SU-DHL-6 (cell line): ENCODE measurements around the gene ITIH3.

Experiments used
- H2AFZ ChIP-seq: fragments of 200-600 bp; sonication (generic); 2 replicates; pipeline ENCODE4 v1.6.1; 2014; ENCODE audit warnings: low read depth, mild to moderate bottlenecking, moderate library complexity, mixed read lengths, antibody characterized with exemption, low read length; ENCODE audit not compliant: severe bottlenecking
- H3F3A ChIP-seq: fragments of 200-600 bp; shearing (Covaris generic); 2 replicates; pipeline ENCODE4 v1.6.0; 2016; ENCODE audit warnings: antibody characterized with exemption, mild to moderate bottlenecking; ENCODE audit not compliant: insufficient read depth
- H3K27ac ChIP-seq: fragments of 200-600 bp; sonication (generic); 2 replicates; pipeline ENCODE4 v1.5.1; 2016; ENCODE audit warnings: low read depth, mild to moderate bottlenecking, low read length, moderate library complexity, mixed read lengths
- H3K27me3 ChIP-seq: fragments of 200-600 bp; sonication (generic), shearing (Covaris generic); 2 replicates; pipeline ENCODE4 v1.6.0; 2014; ENCODE audit warnings: mild to moderate bottlenecking, low read length
- H3K36me3 ChIP-seq: fragments of 200-600 bp; sonication (generic); 2 replicates; pipeline ENCODE4 v1.6.1; 2014; ENCODE audit warnings: mild to moderate bottlenecking, low read length, mixed read lengths
- H3K4me2 ChIP-seq: fragments of 300-600, 200-600 bp; shearing (Covaris generic), sonication (generic); 2 replicates; pipeline ENCODE4 v1.6.0; 2014; ENCODE audit warnings: low read length, low read depth, mild to moderate bottlenecking; ENCODE audit not compliant: poor library complexity, severe bottlenecking
- H3K4me3 ChIP-seq: fragments of 200-600 bp; sonication (generic); 2 replicates; pipeline ENCODE4 v1.5.1; 2014; ENCODE audit warnings: antibody characterized with exemption, low read length, mild to moderate bottlenecking, mixed read lengths; ENCODE audit not compliant: insufficient read depth, poor library complexity, severe bottlenecking
- H3K79me2 ChIP-seq: fragments of 200-600 bp; sonication (generic); 2 replicates; pipeline ENCODE4 v1.6.1; 2014; ENCODE audit warnings: mild to moderate bottlenecking, low read length, moderate library complexity; ENCODE audit not compliant: insufficient read depth
- H3K9ac ChIP-seq: fragments of 200-600 bp; sonication (generic); 2 replicates; pipeline ENCODE4 v1.7.0; 2014; ENCODE audit warnings: mild to moderate bottlenecking, low read length
- H3K9me2 ChIP-seq: fragments of 200-600 bp; sonication (generic); replicated peaks from 2 replicates; pipeline ENCODE4 v1.6.1; 2014; ENCODE audit warnings: low read length; ENCODE audit not compliant: insufficient read depth
- H3K9me3 ChIP-seq: fragments of 200-600 bp; sonication (generic); 2 replicates; pipeline ENCODE4 v1.6.1; 2014; ENCODE audit warnings: low read length, mixed read lengths; ENCODE audit not compliant: insufficient read depth
- H4K20me1 ChIP-seq: fragments of 200-600 bp; sonication (generic); 2 replicates; pipeline ENCODE4 v1.6.1; 2014; ENCODE audit warnings: low read depth, mild to moderate bottlenecking, antibody characterized with exemption, low read length, moderate library complexity, mixed read lengths
- CTCF ChIP-seq: fragments of 200-600 bp; sonication (generic); IDR thresholded peaks from one replicate; pipeline ENCODE4 v1.5.1; 2017; ENCODE audit warnings: antibody characterized with exemption, mild to moderate bottlenecking, low read length, moderate library complexity; ENCODE audit not compliant: insufficient read depth, poor library complexity, severe bottlenecking
- EZH2phosphoT487 ChIP-seq: fragments of 200-600 bp; sonication (generic), shearing (Covaris generic); conservative IDR thresholded peaks from 2 replicates; pipeline ENCODE4 v1.6.1; 2018; ENCODE audit warnings: mild to moderate bottlenecking, antibody characterized with exemption, low read length, moderate library complexity, mixed read lengths

The ITIH3 gene

GRCh38 chr3:52847241-52847640, 52.6 kb downstream of the ITIH3 start:
- H3K9ac ChIP-seq = no peak overlapping the region
- no peaks in the 10 kb centered on the region for H3K27me3 ChIP-seq
- no peak overlapping the region for H3K4me2 ChIP-seq
- H3F3A ChIP-seq = no peaks in the 10 kb centered on the region
- no peak overlapping the region for H3K4me3 ChIP-seq
- no peaks in the 10 kb centered on the region for H3K9me3 ChIP-seq
- H3K27ac ChIP-seq = no peak overlapping the region
- H3K9me2 ChIP-seq = no peaks in the 10 kb centered on the region
- no peaks in the 10 kb centered on the region for H3K36me3 ChIP-seq
- no peak for TF ChIP-seq EZH2phosphoT487
- TF ChIP-seq CTCF = no peak
- no peaks in the 10 kb centered on the region for H4K20me1 ChIP-seq
- H3K79me2 ChIP-seq = no peaks in the 10 kb centered on the region
- H2AFZ ChIP-seq = no peak overlapping the region

GRCh38 chr3:52847726-52848125, 53.1 kb downstream of the ITIH3 start:
- H3K9ac ChIP-seq = no peak overlapping the region
- no peak overlapping the region for H3K4me2 ChIP-seq
- no peaks in the 10 kb centered on the region for H3K27me3 ChIP-seq
- H3K27ac ChIP-seq = no peak overlapping the region
- no peaks in the 10 kb centered on the region for H3K9me3 ChIP-seq
- TF ChIP-seq CTCF = no peak
- no peak overlapping the region for H3K4me3 ChIP-seq
- no peaks in the 10 kb centered on the region for H3K9me2 ChIP-seq
- H3K79me2 ChIP-seq = no peaks in the 10 kb centered on the region
- no peaks in the 10 kb centered on the region for H4K20me1 ChIP-seq
- H2AFZ ChIP-seq = no peak overlapping the region
- no peaks in the 10 kb centered on the region for H3F3A ChIP-seq
- H3K36me3 ChIP-seq = no peaks in the 10 kb centered on the region

- H3K9ac ChIP-seq = no peak overlapping the region
Measured at GRCh38 chr3:52848617-52849016, 54.0 kb downstream of the ITIH3 start.

GRCh38 chr3:52849656-52850055, 55.1 kb downstream of the ITIH3 start:
- Histone ChIP-seq H4K20me1 (no peaks in the 10 kb centered on the region), H3K4me2 (no peak overlapping the region), H3K9me2 (no peaks in the 10 kb centered on the region), H3K36me3 (no peaks in the 10 kb centered on the region), H2AFZ (no peak overlapping the region), H3K27me3 (no peaks in the 10 kb centered on the region), H3K9ac (no peak overlapping the region), H3K27ac (no peak overlapping the region), H3K79me2 (no peaks in the 10 kb centered on the region), H3K9me3 (no peaks in the 10 kb centered on the region), H3K4me3 (no peak overlapping the region), H3F3A (no peaks in the 10 kb centered on the region)
- no peak for TF ChIP-seq EZH2phosphoT487
- no peak for TF ChIP-seq CTCF

More at GRCh38 chr3:52848617-52849016, 54.0 kb downstream of the ITIH3 start:
- Histone ChIP-seq H3K4me3 (no peak overlapping the region), H2AFZ (no peak overlapping the region), H3K36me3 (no peaks in the 10 kb centered on the region), H3K9me3 (no peaks in the 10 kb centered on the region), H3K9me2 (no peaks in the 10 kb centered on the region), H3K4me2 (no peak overlapping the region), H3K27ac (no peak overlapping the region), H3K79me2 (no peaks in the 10 kb centered on the region), H4K20me1 (no peaks in the 10 kb centered on the region), H3K27me3 (no peaks in the 10 kb centered on the region), H3F3A (no peaks in the 10 kb centered on the region)
- TF ChIP-seq EZH2phosphoT487 = no peak
